ENCODE results near the gene KIFAP3. TPM values are rescaled to one million over a fixed set of nuclear protein-coding genes. Genes with fewer than 3 reads are reported as not detected.

KIFAP3 gene
- total RNA-seq, 1 experiment from 2014 or later = 29.2 TPM

GRCh38 chr1:169886931-169887330 is 187.6 kb downstream of the KIFAP3 start:
- H3K4me1 Mint-ChIP-seq (ENCODE audit: insufficient read depth, unreplicated experiment) = peaks cover 32% of the 10 kb centered on the region
- no peaks in the 10 kb centered on the region for H3K9me3 Mint-ChIP-seq (ENCODE audit: unreplicated experiment)
- ChIA-PET POLR2A (interaction anchor here (0.7 to 1.0 kb wide), 2 partner anchors 8 to 93 kb away, joined by 3 read pairs; no protein-coding TSS in a partner anchor), CTCF (interaction anchor here (0.6 to 2.8 kb wide), 5 partner anchors 23 to 1008 kb away, joined by 3 to 9 read pairs (median 3); no protein-coding TSS in a partner anchor)
- BruUV-seq (replicated peaks) = no TSS peak
- no peak overlapping the region for H3K4me3 Mint-ChIP-seq (ENCODE audit: unreplicated experiment)
- no peaks in the 10 kb centered on the region for H3K27me3 Mint-ChIP-seq (ENCODE audit: insufficient read depth, unreplicated experiment)
- TF ChIP-seq, protein P1, sequence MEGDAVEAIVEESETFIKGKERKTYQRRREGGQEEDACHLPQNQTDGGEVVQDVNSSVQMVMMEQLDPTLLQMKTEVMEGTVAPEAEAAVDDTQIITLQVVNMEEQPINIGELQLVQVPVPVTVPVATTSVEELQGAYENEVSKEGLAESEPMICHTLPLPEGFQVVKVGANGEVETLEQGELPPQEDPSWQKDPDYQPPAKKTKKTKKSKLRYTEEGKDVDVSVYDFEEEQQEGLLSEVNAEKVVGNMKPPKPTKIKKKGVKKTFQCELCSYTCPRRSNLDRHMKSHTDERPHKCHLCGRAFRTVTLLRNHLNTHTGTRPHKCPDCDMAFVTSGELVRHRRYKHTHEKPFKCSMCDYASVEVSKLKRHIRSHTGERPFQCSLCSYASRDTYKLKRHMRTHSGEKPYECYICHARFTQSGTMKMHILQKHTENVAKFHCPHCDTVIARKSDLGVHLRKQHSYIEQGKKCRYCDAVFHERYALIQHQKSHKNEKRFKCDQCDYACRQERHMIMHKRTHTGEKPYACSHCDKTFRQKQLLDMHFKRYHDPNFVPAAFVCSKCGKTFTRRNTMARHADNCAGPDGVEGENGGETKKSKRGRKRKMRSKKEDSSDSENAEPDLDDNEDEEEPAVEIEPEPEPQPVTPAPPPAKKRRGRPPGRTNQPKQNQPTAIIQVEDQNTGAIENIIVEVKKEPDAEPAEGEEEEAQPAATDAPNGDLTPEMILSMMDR (IDR thresholded peaks at IDR 0.05; ENCODE audit: unreplicated experiment) = no peak
- intact Hi-C loops (cut with micrococcal nuclease) = no loop called here
- no peak overlapping the region for H3K27ac Mint-ChIP-seq (ENCODE audit: low read depth, unreplicated experiment)
- no peak for DNase-seq (ENCODE audit: unreplicated experiment)
- H3K36me3 Mint-ChIP-seq (ENCODE audit: insufficient read depth, unreplicated experiment) = peaks cover 50% of the 10 kb centered on the region

DNA sequence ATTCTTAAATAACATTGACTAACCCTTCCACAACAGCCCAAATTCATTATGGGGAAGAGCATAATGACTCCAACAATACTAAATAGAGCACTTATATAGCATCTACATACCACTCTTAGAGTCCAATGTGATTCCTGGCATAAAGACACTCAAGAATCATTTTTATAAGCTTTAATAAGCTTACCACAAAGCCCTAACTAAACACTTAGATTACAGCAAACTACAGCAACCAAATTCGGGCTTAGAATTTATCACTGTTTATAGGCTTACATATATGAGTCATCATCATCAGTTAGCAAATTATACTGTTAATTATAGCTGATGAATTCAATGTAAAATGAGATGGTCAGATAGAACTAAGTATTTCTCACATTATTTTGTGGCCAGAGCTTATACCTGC is 188.1 kb downstream of the KIFAP3 start:
- POLR2A ChIA-PET = interaction anchor here (0.7 to 1.0 kb wide), 2 partner anchors 9 to 92 kb away, joined by 3 read pairs; no protein-coding TSS in a partner anchor
- no TSS peak for BruUV-seq (replicated peaks)
- TF ChIP-seq, protein P1 (IDR thresholded peaks at IDR 0.05; ENCODE audit: unreplicated experiment) = no peak
- intact Hi-C loops (cut with micrococcal nuclease) = no loop called here
- CTCF ChIA-PET = interaction anchor here (0.6 to 2.8 kb wide), 6 partner anchors 23 to 1043 kb away, joined by 3 to 9 read pairs (median 3); no protein-coding TSS in a partner anchor
- DNase-seq (ENCODE audit: unreplicated experiment) = no peak
- Mint-ChIP-seq H3K4me3 (ENCODE audit: unreplicated experiment) (no peak overlapping the region), H3K4me1 (ENCODE audit: insufficient read depth, unreplicated experiment) (peaks cover 29% of the 10 kb centered on the region), H3K36me3 (ENCODE audit: insufficient read depth, unreplicated experiment) (peaks cover 50% of the 10 kb centered on the region), H3K27me3 (ENCODE audit: insufficient read depth, unreplicated experiment) (no peaks in the 10 kb centered on the region), H3K27ac (ENCODE audit: low read depth, unreplicated experiment) (no peak overlapping the region), H3K9me3 (ENCODE audit: unreplicated experiment) (no peaks in the 10 kb centered on the region)

- no peak for DNase-seq (ENCODE audit: unreplicated experiment)
- intact Hi-C loops (cut with micrococcal nuclease) = no loop called here
- H3K9me3 Mint-ChIP-seq (ENCODE audit: unreplicated experiment) = no peaks in the 10 kb centered on the region
These were observed 189.3 kb downstream of the KIFAP3 start for GRCh38 chr1:169885207-169885606.

DNA sequence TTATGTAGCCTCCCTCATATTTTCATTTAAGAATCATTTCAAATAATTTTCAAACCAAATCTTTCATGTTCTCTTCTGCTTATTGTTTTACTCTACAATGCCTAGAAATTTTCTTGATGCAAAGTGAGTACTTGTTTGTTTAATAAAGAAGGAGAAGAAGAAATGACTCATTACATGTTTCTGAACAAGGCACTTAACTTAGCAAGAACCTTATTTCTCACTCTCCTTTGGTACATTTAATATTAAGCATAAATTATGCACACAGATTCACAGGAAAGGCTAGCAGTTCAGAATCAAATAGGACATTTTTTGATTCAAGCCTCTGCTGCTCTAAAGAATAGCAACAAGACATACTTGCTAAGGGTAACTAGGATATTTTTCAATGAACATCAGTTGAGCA is 189.9 kb downstream of the KIFAP3 start:
- H3K4me1 Mint-ChIP-seq (ENCODE audit: insufficient read depth, unreplicated experiment) = peaks cover 18% of the 10 kb centered on the region
- no peak overlapping the region for H3K27ac Mint-ChIP-seq (ENCODE audit: low read depth, unreplicated experiment)
- CTCF ChIA-PET = interaction anchor here (0.8 to 2.8 kb wide), 3 partner anchors 10 to 26 kb away, joined by 4 to 9 read pairs (median 5); no protein-coding TSS in a partner anchor
- intact Hi-C loops (cut with micrococcal nuclease) = no loop called here
- no peak for DNase-seq (ENCODE audit: unreplicated experiment)
- no TSS peak for BruUV-seq (replicated peaks)
- H3K36me3 Mint-ChIP-seq (ENCODE audit: insufficient read depth, unreplicated experiment) = peaks cover 50% of the 10 kb centered on the region
- no peaks in the 10 kb centered on the region for H3K27me3 Mint-ChIP-seq (ENCODE audit: insufficient read depth, unreplicated experiment)
- no peaks in the 10 kb centered on the region for H3K9me3 Mint-ChIP-seq (ENCODE audit: unreplicated experiment)
- POLR2A ChIA-PET = interaction anchor here (3.2 kb wide), 1 partner anchor 9 kb away, joined by 18 read pairs; the partner anchor contains the start of gene SCYL3
- H3K4me3 Mint-ChIP-seq (ENCODE audit: unreplicated experiment) = no peak overlapping the region
- TF ChIP-seq, protein P1 (IDR thresholded peaks at IDR 0.05; ENCODE audit: unreplicated experiment) = no peak

More at GRCh38 chr1:169885207-169885606, 189.3 kb downstream of the KIFAP3 start:
- CTCF ChIA-PET = interaction anchor here (0.5 to 2.8 kb wide), 3 partner anchors 22 to 1611 kb away, joined by 4 to 9 read pairs (median 4); no protein-coding TSS in a partner anchor
- TF ChIP-seq, protein P1 (IDR thresholded peaks at IDR 0.05; ENCODE audit: unreplicated experiment) = no peak
- Mint-ChIP-seq H3K27ac (ENCODE audit: low read depth, unreplicated experiment) (peak overlapping the region; percentile 71), H3K4me1 (ENCODE audit: insufficient read depth, unreplicated experiment) (peaks cover 20% of the 10 kb centered on the region), H3K4me3 (ENCODE audit: unreplicated experiment) (no peak overlapping the region), H3K36me3 (ENCODE audit: insufficient read depth, unreplicated experiment) (peaks cover 50% of the 10 kb centered on the region), H3K27me3 (ENCODE audit: insufficient read depth, unreplicated experiment) (no peaks in the 10 kb centered on the region)
- POLR2A ChIA-PET = interaction anchor here (3.2 kb wide), 1 partner anchor 8 kb away, joined by 18 read pairs; the partner anchor contains the start of gene SCYL3
- BruUV-seq (replicated peaks) = no TSS peak

Measured in MCF 10A (cell line).